ENCODE data around the gene FARP2. TPM values are rescaled to one million over a fixed set of nuclear protein-coding genes. Genes with fewer than 3 reads are reported as not detected.
A peak's percentile ranks its signal among the peaks of the same experiment; 100 is the strongest.

Gene FARP2
- total RNA-seq, 4 donors from 2014 or later: 10.7 to 20.1 (median 13.6) TPM

GRCh38 chr2:241538838-241539615, 182.9 kb downstream of the FARP2 start:
- in situ Hi-C loops (cut with MboI; ENCODE audit: low sequenced_read_pairs in 4 of 4): no loop called here
- peaks cover 13 to 19% of the 10 kb centered on the region in 2 donors for H3K4me1 ChIP-seq
- peaks cover 0 to 11% (median 4%) of the 10 kb centered on the region in 3 donors for H3K27me3 ChIP-seq
- TF ChIP-seq POLR2A (IDR thresholded peaks at IDR 0.05): no peak
- TF ChIP-seq, protein P1, sequence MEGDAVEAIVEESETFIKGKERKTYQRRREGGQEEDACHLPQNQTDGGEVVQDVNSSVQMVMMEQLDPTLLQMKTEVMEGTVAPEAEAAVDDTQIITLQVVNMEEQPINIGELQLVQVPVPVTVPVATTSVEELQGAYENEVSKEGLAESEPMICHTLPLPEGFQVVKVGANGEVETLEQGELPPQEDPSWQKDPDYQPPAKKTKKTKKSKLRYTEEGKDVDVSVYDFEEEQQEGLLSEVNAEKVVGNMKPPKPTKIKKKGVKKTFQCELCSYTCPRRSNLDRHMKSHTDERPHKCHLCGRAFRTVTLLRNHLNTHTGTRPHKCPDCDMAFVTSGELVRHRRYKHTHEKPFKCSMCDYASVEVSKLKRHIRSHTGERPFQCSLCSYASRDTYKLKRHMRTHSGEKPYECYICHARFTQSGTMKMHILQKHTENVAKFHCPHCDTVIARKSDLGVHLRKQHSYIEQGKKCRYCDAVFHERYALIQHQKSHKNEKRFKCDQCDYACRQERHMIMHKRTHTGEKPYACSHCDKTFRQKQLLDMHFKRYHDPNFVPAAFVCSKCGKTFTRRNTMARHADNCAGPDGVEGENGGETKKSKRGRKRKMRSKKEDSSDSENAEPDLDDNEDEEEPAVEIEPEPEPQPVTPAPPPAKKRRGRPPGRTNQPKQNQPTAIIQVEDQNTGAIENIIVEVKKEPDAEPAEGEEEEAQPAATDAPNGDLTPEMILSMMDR (IDR thresholded peaks at IDR 0.05 in 4 of 5, conservative IDR thresholded peaks at IDR 0.05 in 1 of 5): no peak
- ATAC-seq (no peak), DNase-seq (no peak)
- H3K36me3 ChIP-seq: no peaks in the 10 kb centered on the region
- intact Hi-C loops (cut with DNase I; ENCODE audit: low total_unique reads): no loop called here
- no peaks in the 10 kb centered on the region for H3K9me3 ChIP-seq
- peak overlapping the region in 1 of 4 donors; percentile 78 for H3K27ac ChIP-seq
- no peak overlapping the region for H3K4me3 ChIP-seq

DNA sequence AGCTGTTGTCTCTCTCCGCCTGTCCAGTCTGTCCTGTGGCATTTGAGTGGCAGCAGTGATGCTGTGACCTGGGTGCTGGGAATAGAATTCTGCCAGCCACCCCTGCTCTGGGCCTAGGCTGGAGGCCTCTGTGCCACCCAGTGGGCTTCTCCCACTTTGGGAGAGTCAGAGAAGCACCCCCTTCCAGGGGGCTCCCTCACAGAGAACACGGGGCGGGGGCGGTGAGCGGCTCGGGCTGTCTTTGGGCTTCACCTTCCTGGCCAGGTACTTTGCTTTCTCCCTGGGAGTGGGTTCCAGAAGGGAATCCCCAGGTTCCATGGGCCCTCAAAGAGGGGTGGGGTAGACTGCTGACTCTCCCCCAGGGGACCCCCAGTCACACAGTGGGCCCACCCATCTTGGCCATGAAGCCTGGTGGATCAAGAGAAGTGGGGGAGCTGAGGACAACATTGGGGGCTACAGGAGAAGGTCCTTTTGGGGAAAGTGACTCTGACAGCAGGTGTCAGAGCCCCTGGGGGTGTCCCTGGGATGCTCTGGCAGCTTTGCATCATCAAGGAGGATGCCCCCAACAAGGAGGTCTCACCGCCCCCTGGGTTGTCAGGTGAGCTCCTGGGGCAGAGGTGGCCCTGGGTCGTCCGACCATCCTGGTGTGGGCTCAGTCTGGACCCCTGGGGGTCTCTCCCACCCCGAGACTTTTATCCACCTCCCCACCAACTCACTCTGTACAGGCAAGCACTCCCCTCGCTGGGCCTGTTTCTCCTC, 183.7 kb downstream of the FARP2 start:
- no peak for DNase-seq
- in situ Hi-C loops (cut with MboI; ENCODE audit: low sequenced_read_pairs in 4 of 4): no loop called here
- intact Hi-C loops (cut with DNase I; ENCODE audit: low total_unique reads): loop anchor here (2.0 kb wide), 1 partner anchor 33 kb away; no protein-coding TSS in a partner anchor
- no peak for ATAC-seq
- TF ChIP-seq POLR2A (IDR thresholded peaks at IDR 0.05): no peak
- TF ChIP-seq, protein P1 (IDR thresholded peaks at IDR 0.05 in 4 of 5, conservative IDR thresholded peaks at IDR 0.05 in 1 of 5): no peak
- H3K4me3 ChIP-seq: peak overlapping the region in 1 of 4 donors; percentile 61
- peaks cover 13 to 19% of the 10 kb centered on the region in 2 donors for H3K4me1 ChIP-seq
- H3K36me3 ChIP-seq: no peaks in the 10 kb centered on the region
- H3K27me3 ChIP-seq: peaks cover 3 to 11% (median 4%) of the 10 kb centered on the region in 3 donors
- H3K27ac ChIP-seq: peak overlapping the region in 1 of 4 donors; percentile 78
- no peaks in the 10 kb centered on the region for H3K9me3 ChIP-seq

GRCh38 chr2:241540401-241540770, 184.3 kb downstream of the FARP2 start:
- H3K4me1 ChIP-seq: peaks cover 13 to 19% of the 10 kb centered on the region in 2 donors
- no peaks in the 10 kb centered on the region for H3K36me3 ChIP-seq
- no peaks in the 10 kb centered on the region for H3K9me3 ChIP-seq
- intact Hi-C loops (cut with DNase I; ENCODE audit: low total_unique reads): loop anchor here (2.0 kb wide), 1 partner anchor 34 kb away; no protein-coding TSS in a partner anchor
- H3K27ac ChIP-seq: peak overlapping the region in 3 of 4 donors; percentile 55 to 78 (median 57)
- peaks cover 3 to 13% (median 4%) of the 10 kb centered on the region in 3 donors for H3K27me3 ChIP-seq
- DNase-seq (no peak), ATAC-seq (peak in 1 of 2 donors; percentile 27)
- peak overlapping the region; percentile 53 to 81 (median 64) for H3K4me3 ChIP-seq
- in situ Hi-C loops (cut with MboI; ENCODE audit: low sequenced_read_pairs in 4 of 4): no loop called here
- peak in 1 of 2 donors; percentile 34 for TF ChIP-seq POLR2A (IDR thresholded peaks at IDR 0.05)
- TF ChIP-seq, protein P1 (IDR thresholded peaks at IDR 0.05 in 4 of 5, conservative IDR thresholded peaks at IDR 0.05 in 1 of 5): no peak

- peak overlapping the region in 3 of 4 donors; percentile 55 to 78 (median 57) for H3K27ac ChIP-seq
- ATAC-seq: peak; percentile 81 to 91
- intact Hi-C loops (cut with DNase I; ENCODE audit: low total_unique reads) (loop anchor here (2.0 kb wide), 1 partner anchor 34 kb away; no protein-coding TSS in a partner anchor), in situ Hi-C loops (cut with MboI; ENCODE audit: low sequenced_read_pairs in 4 of 4) (no loop called here)
- H3K9me3 ChIP-seq: no peaks in the 10 kb centered on the region
- H3K4me1 ChIP-seq: peaks cover 13 to 19% of the 10 kb centered on the region in 2 donors
- TF ChIP-seq POLR2A (IDR thresholded peaks at IDR 0.05): no peak
- TF ChIP-seq, protein P1 (IDR thresholded peaks at IDR 0.05 in 4 of 5, conservative IDR thresholded peaks at IDR 0.05 in 1 of 5): no peak
- peak; percentile 60 to 81 for DNase-seq
- peaks cover 3 to 19% (median 7%) of the 10 kb centered on the region in 3 donors for H3K27me3 ChIP-seq
- H3K4me3 ChIP-seq: peak overlapping the region; percentile 53 to 81 (median 64)
- no peaks in the 10 kb centered on the region for H3K36me3 ChIP-seq
These were observed 184.9 kb downstream of the FARP2 start for GRCh38 chr2:241540771-241541561.

Data from gastrocnemius medialis (tissue), 4 donors.